Myometrial cell (primary cell): ENCODE results near the gene DLK1. TPM values are rescaled to one million over a fixed set of nuclear protein-coding genes. Genes with fewer than 3 reads are reported as not detected.

ENCODE experiments used
- total RNA-seq: library from RNA; depleted of rRNA; stranded (reverse); fragments of >200 nt; gene quantifications from 2 replicates; pipeline ENCODE4 v1.2.3, GENCODE V29; 2015

Gene DLK1
- total RNA-seq, result not detected in 2 replicates

GRCh38 chr14:100726550-100727085 is at the start of gene DLK1:
Gene DLK1, plus strand, starts transcription at chr14:100726892. Its CDS starts 177 bp downstream, at chr14:100727069.

Other genes with a start within 250 kb of the DLK1 start
- 1.1 and 2.0 TPM in 2 replicates for gene BEGAIN, start 139.5 kb upstream of the DLK1 start, total RNA-seq
- gene MEG3, start 99.2 kb downstream of the DLK1 start, total RNA-seq, result 53.3 and 73.5 TPM in 2 replicates
- not detected in 2 replicates for gene RTL1, start 176.8 kb downstream of the DLK1 start, total RNA-seq